Dedifferentiated amniotic fluid mesenchymal stem cell (primary cell): Measurements from ENCODE around the gene TULP3.

Experiments used
- DNase-seq: peaks from one replicate; pipeline ENCODE4 v3.0.0-alpha.2; 2016; ENCODE audit errors: extremely low spot score

The TULP3 gene

GRCh38 chr12:2963760-2964292, 73.1 kb downstream of the TULP3 start:
- no peak for DNase-seq

GRCh38 chr12:2967651-2968050, 77.0 kb downstream of the TULP3 start:
- DNase-seq = no peak

- DNase-seq = no peak
Measured at GRCh38 chr12:2970744-2971143, 80.1 kb downstream of the TULP3 start.

- DNase-seq = no peak
Measured at GRCh38 chr12:2973566-2973965, 82.9 kb downstream of the TULP3 start.

GRCh38 chr12:2974560-2974971, 83.9 kb downstream of the TULP3 start:
- DNase-seq = no peak

- no peak for DNase-seq
Measured at GRCh38 chr12:2976581-2976996, 85.9 kb downstream of the TULP3 start.

- no peak for DNase-seq
Measured at GRCh38 chr12:2977776-2978175, 87.1 kb downstream of the TULP3 start.

GRCh38 chr12:2979806-2980205, 89.1 kb downstream of the TULP3 start:
- no peak for DNase-seq

GRCh38 chr12:2980630-2981029, 89.9 kb downstream of the TULP3 start:
- no peak for DNase-seq

- no peak for DNase-seq
Measured at GRCh38 chr12:2982361-2982760, 91.7 kb downstream of the TULP3 start.

- DNase-seq = no peak
Measured at GRCh38 chr12:2984249-2984648, 93.6 kb downstream of the TULP3 start.

GRCh38 chr12:2984698-2985097, 94.0 kb downstream of the TULP3 start:
- no peak for DNase-seq

GRCh38 chr12:2986876-2987275, 96.2 kb downstream of the TULP3 start:
- no peak for DNase-seq

- no peak for DNase-seq
Measured at GRCh38 chr12:2988494-2988893, 97.8 kb downstream of the TULP3 start.
